GM18873 (cell line): ENCODE data around the gene SOX6.

Experiments used
- ATAC-seq: cut with Tn5 transposase; IDR thresholded peaks from one replicate; pipeline ENCODE4 v1.9.1; 2021; ENCODE audit warnings: mild to moderate bottlenecking, moderate library complexity, moderate number of reproducible peaks; ENCODE audit not compliant: unreplicated experiment, low FRiP score

The SOX6 gene

GRCh38 chr11:16322190-16322589 lies 34.2 kb downstream of the SOX6 start:
- ATAC-seq: no peak

GRCh38 chr11:16321148-16321547 lies 35.2 kb downstream of the SOX6 start:
- ATAC-seq: no peak

GRCh38 chr11:16318320-16318719 lies 38.0 kb downstream of the SOX6 start:
- ATAC-seq: no peak

GRCh38 chr11:16317712-16318111 lies 38.6 kb downstream of the SOX6 start:
- ATAC-seq: no peak

- no peak for ATAC-seq
Observed at GRCh38 chr11:16313846-16314245, 42.5 kb downstream of the SOX6 start.

- no peak for ATAC-seq
Observed at GRCh38 chr11:16312233-16312765, 44.0 kb downstream of the SOX6 start.

GRCh38 chr11:16311831-16312230 lies 44.5 kb downstream of the SOX6 start:
- no peak for ATAC-seq

GRCh38 chr11:16310943-16311342 lies 45.4 kb downstream of the SOX6 start:
- ATAC-seq: no peak

- no peak for ATAC-seq
Observed at GRCh38 chr11:16309226-16309625, 47.1 kb downstream of the SOX6 start.

- no peak for ATAC-seq
Observed at GRCh38 chr11:16301462-16301861, 54.9 kb downstream of the SOX6 start.

GRCh38 chr11:16299884-16300782 lies 56.2 kb downstream of the SOX6 start:
- ATAC-seq: no peak

GRCh38 chr11:16299390-16299789 lies 57.0 kb downstream of the SOX6 start:
- ATAC-seq: no peak

GRCh38 chr11:16297332-16297731 lies 59.0 kb downstream of the SOX6 start:
- ATAC-seq: no peak

- ATAC-seq: no peak
Observed at GRCh38 chr11:16296273-16296672, 60.1 kb downstream of the SOX6 start.

GRCh38 chr11:16295592-16295991 lies 60.8 kb downstream of the SOX6 start:
- no peak for ATAC-seq

GRCh38 chr11:16293204-16293681 lies 63.1 kb downstream of the SOX6 start:
- no peak for ATAC-seq

- ATAC-seq: no peak
Observed at GRCh38 chr11:16292167-16292859, 64.0 kb downstream of the SOX6 start.

GRCh38 chr11:16291729-16292128 lies 64.6 kb downstream of the SOX6 start:
- no peak for ATAC-seq

GRCh38 chr11:16289541-16289940 lies 66.8 kb downstream of the SOX6 start:
- no peak for ATAC-seq

- no peak for ATAC-seq
Observed at GRCh38 chr11:16287630-16288280, 68.6 kb downstream of the SOX6 start.

- ATAC-seq: no peak
Observed at GRCh38 chr11:16286095-16286494, 70.3 kb downstream of the SOX6 start.
